Measurements from ENCODE around the gene PGAP3.

PGAP3 gene

GRCh38 chr17:39636927-39637736 lies 50.7 kb downstream of the PGAP3 start, which contains the start of gene STARD3:
STARD3 (plus strand) TSS chr17:39637144; CDS start chr17:39653532, 16,388 bp downstream.
- peak; percentile 81 to 88 (median 82) for DNase-seq (ENCODE audit: low read depth in 3 of 3)

- peak in 1 of 3 experiments; percentile 16 for DNase-seq (ENCODE audit: low read depth in 3 of 3)
Measured at GRCh38 chr17:39636587-39636926, 51.3 kb downstream of the PGAP3 start.

GRCh38 chr17:39635614-39636176 lies 52.2 kb downstream of the PGAP3 start:
- DNase-seq (ENCODE audit: low read depth in 3 of 3) = no peak

GRCh38 chr17:39634384-39634871 lies 53.4 kb downstream of the PGAP3 start:
- DNase-seq (ENCODE audit: low read depth in 3 of 3) = no peak

GRCh38 chr17:39633570-39634183 lies 54.2 kb downstream of the PGAP3 start:
- DNase-seq (ENCODE audit: low read depth in 3 of 3) = no peak

GRCh38 chr17:39632153-39632941 lies 55.5 kb downstream of the PGAP3 start:
- no peak for DNase-seq (ENCODE audit: low read depth in 3 of 3)

- DNase-seq (ENCODE audit: low read depth in 3 of 3) = no peak
Measured at GRCh38 chr17:39631403-39631802, 56.5 kb downstream of the PGAP3 start.

- no peak for DNase-seq (ENCODE audit: low read depth in 3 of 3)
Measured at GRCh38 chr17:39629898-39630297, 58.0 kb downstream of the PGAP3 start.

- DNase-seq (ENCODE audit: low read depth in 3 of 3) = no peak
Measured at GRCh38 chr17:39629494-39629880, 58.4 kb downstream of the PGAP3 start.

GRCh38 chr17:39628655-39629493 lies 59.0 kb downstream of the PGAP3 start:
- no peak for DNase-seq (ENCODE audit: low read depth in 3 of 3)

- no peak for DNase-seq (ENCODE audit: low read depth in 3 of 3)
Measured at GRCh38 chr17:39627712-39628516, 59.9 kb downstream of the PGAP3 start.

GRCh38 chr17:39627047-39627711 lies 60.7 kb downstream of the PGAP3 start:
- no peak for DNase-seq (ENCODE audit: low read depth in 3 of 3)

GRCh38 chr17:39626171-39627046 lies 61.4 kb downstream of the PGAP3 start, which contains the start of gene PPP1R1B:
PPP1R1B (plus strand) TSS chr17:39626952; CDS start chr17:39627393, 441 bp downstream.
- peak in 1 of 3 experiments; percentile 24 for DNase-seq (ENCODE audit: low read depth in 3 of 3)

GRCh38 chr17:39625198-39625785 lies 62.6 kb downstream of the PGAP3 start:
- no peak for DNase-seq (ENCODE audit: low read depth in 3 of 3)

GRCh38 chr17:39624313-39624712 lies 63.5 kb downstream of the PGAP3 start:
- no peak for DNase-seq (ENCODE audit: low read depth in 3 of 3)

GRCh38 chr17:39623356-39623950 lies 64.4 kb downstream of the PGAP3 start:
- peak; percentile 76 to 77 (median 76) for DNase-seq (ENCODE audit: low read depth in 3 of 3)

- DNase-seq (ENCODE audit: low read depth in 3 of 3) = no peak
Measured at GRCh38 chr17:39622380-39623006, 65.4 kb downstream of the PGAP3 start.
